ENCODE data around the gene CDKL5. TPM values are rescaled to one million over a fixed set of nuclear protein-coding genes. Genes with fewer than 3 reads are reported as not detected.
A peak's percentile ranks its signal among the peaks of the same experiment; 100 is the strongest.

The CDKL5 gene
- total RNA-seq, 1 donor from 2014 or later, result 20.7 TPM

DNA sequence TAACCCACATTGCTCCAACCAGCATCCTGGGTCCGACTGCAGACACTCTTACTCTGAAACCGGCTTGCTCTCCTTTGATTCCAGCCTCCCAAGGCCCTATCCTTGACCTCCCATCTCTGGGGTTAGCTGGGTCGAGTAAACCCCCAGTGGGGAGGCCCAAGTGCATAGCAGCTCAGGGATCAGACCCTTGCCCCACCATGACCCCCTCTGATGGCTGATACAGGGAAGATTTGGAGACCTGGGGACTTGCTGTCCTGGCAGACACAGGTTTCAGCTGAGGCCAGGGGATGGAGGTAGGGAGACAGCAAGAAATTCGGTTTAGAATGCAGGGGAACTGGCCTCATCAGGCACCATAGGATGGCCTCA is 23.6 kb upstream of the CDKL5 start:
- Mint-ChIP-seq H3K9me3 (ENCODE audit: low read depth) (peaks cover 16% of the 10 kb centered on the region), H3K4me3 (ENCODE audit: unreplicated experiment) (no peak overlapping the region), H3K27ac (ENCODE audit: unreplicated experiment) (no peak overlapping the region), H3K4me1 (ENCODE audit: low read depth) (peaks cover 2% of the 10 kb centered on the region), H3K36me3 (ENCODE audit: low read depth) (peaks cover 2% of the 10 kb centered on the region), H3K27me3 (ENCODE audit: low read depth) (no peaks in the 10 kb centered on the region)
- TF ChIP-seq, protein P1, sequence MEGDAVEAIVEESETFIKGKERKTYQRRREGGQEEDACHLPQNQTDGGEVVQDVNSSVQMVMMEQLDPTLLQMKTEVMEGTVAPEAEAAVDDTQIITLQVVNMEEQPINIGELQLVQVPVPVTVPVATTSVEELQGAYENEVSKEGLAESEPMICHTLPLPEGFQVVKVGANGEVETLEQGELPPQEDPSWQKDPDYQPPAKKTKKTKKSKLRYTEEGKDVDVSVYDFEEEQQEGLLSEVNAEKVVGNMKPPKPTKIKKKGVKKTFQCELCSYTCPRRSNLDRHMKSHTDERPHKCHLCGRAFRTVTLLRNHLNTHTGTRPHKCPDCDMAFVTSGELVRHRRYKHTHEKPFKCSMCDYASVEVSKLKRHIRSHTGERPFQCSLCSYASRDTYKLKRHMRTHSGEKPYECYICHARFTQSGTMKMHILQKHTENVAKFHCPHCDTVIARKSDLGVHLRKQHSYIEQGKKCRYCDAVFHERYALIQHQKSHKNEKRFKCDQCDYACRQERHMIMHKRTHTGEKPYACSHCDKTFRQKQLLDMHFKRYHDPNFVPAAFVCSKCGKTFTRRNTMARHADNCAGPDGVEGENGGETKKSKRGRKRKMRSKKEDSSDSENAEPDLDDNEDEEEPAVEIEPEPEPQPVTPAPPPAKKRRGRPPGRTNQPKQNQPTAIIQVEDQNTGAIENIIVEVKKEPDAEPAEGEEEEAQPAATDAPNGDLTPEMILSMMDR (IDR thresholded peaks at IDR 0.05), result no peak
- no peak for DNase-seq (ENCODE audit: low spot score)

DNA sequence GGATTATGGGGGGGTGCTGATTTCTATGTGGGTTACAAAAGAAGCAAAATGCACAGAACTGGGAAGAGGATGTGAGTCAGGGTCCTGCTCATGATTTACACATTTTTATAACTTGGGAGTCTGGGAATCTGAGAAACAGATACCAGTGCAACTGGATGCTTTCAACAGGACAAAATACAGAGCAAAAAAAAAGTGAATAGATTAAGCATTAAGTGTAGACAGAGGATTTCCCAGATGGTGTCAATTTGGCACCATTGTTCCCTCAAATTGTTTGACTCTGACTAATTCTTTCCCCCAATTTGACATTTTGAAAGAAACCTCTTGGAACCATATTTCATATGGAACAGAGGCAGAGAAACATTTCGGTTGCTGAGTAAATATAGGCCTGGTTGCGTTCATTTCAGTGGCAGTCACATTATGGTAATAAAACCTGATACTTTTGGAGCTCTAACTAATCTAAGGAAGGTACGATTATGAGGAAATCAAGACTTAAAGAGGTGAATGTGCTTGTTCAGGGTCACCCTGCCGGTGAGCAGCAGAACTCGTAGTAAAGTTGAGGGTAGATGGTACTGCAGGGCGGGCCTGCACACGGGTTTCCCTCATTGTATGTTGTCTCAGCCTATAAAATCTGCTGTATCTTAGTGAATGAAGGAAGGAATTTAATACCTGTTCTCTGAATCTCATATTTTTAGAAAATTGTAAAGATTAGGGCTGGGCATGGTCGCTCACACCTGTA is 18.7 kb upstream of the CDKL5 start:
- H3K4me3 Mint-ChIP-seq (ENCODE audit: unreplicated experiment), result no peak overlapping the region
- no peak for DNase-seq (ENCODE audit: low spot score)
- peaks cover 2% of the 10 kb centered on the region for H3K36me3 Mint-ChIP-seq (ENCODE audit: low read depth)
- no peaks in the 10 kb centered on the region for H3K27me3 Mint-ChIP-seq (ENCODE audit: low read depth)
- H3K27ac Mint-ChIP-seq (ENCODE audit: unreplicated experiment), result no peak overlapping the region
- H3K4me1 Mint-ChIP-seq (ENCODE audit: low read depth), result peaks cover 2% of the 10 kb centered on the region
- TF ChIP-seq, protein P1 (IDR thresholded peaks at IDR 0.05), result no peak
- peaks cover 15% of the 10 kb centered on the region for H3K9me3 Mint-ChIP-seq (ENCODE audit: low read depth)

DNA sequence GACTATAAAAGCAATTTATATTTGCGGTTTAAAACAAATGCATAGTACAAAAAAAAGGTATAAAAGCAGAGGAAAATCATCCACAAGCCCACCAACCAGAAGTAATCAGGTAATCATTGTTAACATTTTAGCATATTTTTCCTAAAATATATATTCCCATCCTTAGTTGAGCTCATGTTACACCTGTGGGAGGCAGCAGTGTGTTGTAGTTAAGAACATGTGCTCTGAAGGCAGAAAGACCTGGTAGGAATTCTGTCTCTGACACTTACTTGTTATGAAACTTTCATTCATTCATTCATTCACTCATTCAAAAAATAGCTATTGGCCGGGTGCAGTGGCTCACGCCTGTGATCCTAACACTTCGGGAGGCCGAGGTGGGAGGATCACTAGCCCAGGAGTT is 15.4 kb upstream of the CDKL5 start:
- H3K4me3 Mint-ChIP-seq (ENCODE audit: unreplicated experiment), result no peak overlapping the region
- H3K27me3 Mint-ChIP-seq (ENCODE audit: low read depth), result no peaks in the 10 kb centered on the region
- TF ChIP-seq, protein P1 (IDR thresholded peaks at IDR 0.05), result peak; percentile 78
- peaks cover under 1% of the 10 kb centered on the region for H3K9me3 Mint-ChIP-seq (ENCODE audit: low read depth)
- DNase-seq (ENCODE audit: low spot score), result no peak
- no peaks in the 10 kb centered on the region for H3K36me3 Mint-ChIP-seq (ENCODE audit: low read depth)
- peaks cover 2% of the 10 kb centered on the region for H3K4me1 Mint-ChIP-seq (ENCODE audit: low read depth)
- H3K27ac Mint-ChIP-seq (ENCODE audit: unreplicated experiment), result no peak overlapping the region

DNA sequence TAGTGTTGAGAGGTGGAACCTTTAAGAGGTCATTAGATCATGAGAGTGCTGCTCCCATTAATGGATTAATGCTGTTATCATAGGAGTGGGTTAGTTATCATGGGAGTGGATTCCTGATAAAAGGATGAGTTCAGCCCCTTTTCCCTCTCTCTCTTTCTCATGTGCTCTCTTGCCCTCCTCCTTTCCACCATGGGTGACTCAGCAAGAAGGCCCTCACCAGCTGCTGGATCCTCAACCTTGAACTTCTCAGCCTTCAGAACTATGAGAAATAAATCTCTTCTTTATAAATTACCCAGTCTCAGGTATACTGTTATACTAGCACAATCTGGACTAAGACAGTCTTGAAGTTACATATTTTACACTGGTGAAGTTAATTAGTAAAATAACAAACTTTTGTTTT is 10.0 kb upstream of the CDKL5 start:
- no peaks in the 10 kb centered on the region for H3K36me3 Mint-ChIP-seq (ENCODE audit: low read depth)
- no peak for DNase-seq (ENCODE audit: low spot score)
- H3K27ac Mint-ChIP-seq (ENCODE audit: unreplicated experiment), result no peak overlapping the region
- peaks cover 6% of the 10 kb centered on the region for H3K9me3 Mint-ChIP-seq (ENCODE audit: low read depth)
- H3K4me1 Mint-ChIP-seq (ENCODE audit: low read depth), result peaks cover 4% of the 10 kb centered on the region
- H3K4me3 Mint-ChIP-seq (ENCODE audit: unreplicated experiment), result no peak overlapping the region
- TF ChIP-seq, protein P1 (IDR thresholded peaks at IDR 0.05), result no peak
- no peaks in the 10 kb centered on the region for H3K27me3 Mint-ChIP-seq (ENCODE audit: low read depth)

DNA sequence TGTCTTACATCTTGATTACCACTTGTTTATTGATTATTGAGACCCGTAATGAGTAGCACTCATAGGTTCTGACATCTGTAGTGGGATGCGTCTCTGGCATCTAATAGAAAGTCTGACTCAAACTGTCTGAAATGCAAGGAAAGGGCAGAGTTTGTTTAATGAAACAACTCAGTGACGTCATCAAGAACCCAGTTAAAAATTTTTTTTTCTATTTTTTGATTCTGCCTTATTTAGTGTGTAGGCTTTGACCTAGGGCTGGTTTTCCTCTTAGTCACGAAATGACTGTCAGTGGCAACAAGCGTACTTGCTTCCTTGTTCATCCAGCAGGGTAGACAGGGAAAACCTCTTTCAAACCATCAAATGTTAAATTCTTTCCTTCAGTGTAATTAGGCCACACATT is 3.1 kb upstream of the CDKL5 start:
- Mint-ChIP-seq H3K27ac (ENCODE audit: unreplicated experiment) (peak overlapping the region; percentile 71), H3K36me3 (ENCODE audit: low read depth) (no peaks in the 10 kb centered on the region), H3K27me3 (ENCODE audit: low read depth) (no peaks in the 10 kb centered on the region), H3K4me1 (ENCODE audit: low read depth) (peaks cover 26% of the 10 kb centered on the region), H3K4me3 (ENCODE audit: unreplicated experiment) (no peak overlapping the region), H3K9me3 (ENCODE audit: low read depth) (no peaks in the 10 kb centered on the region)
- TF ChIP-seq, protein P1 (IDR thresholded peaks at IDR 0.05), result peak; percentile 31
- DNase-seq (ENCODE audit: low spot score), result no peak

All from chondrocyte (in vitro differentiated cells).